ENCODE data around the gene CCDC30.

The CCDC30 gene

GRCh38 chr1:42552636-42553035, 89.5 kb downstream of the CCDC30 start:
- Histone ChIP-seq H3K4me1 (ENCODE audit: low read length) (peaks cover 5% of the 10 kb centered on the region; the same call in 1 of the 2 replicates), H3K4me2 (ENCODE audit: low read length) (no peak overlapping the region)

GRCh38 chr1:42557230-42557851, 94.3 kb downstream of the CCDC30 start:
- no peaks in the 10 kb centered on the region for H3K27me3 ChIP-seq (ENCODE audit: low read depth, low read length)
- no peak overlapping the region for H3K4me2 ChIP-seq (ENCODE audit: low read length)
- no peaks in the 10 kb centered on the region for H3K36me3 ChIP-seq (replicated peaks; ENCODE audit: low read depth, low read length)
- H3K4me3 ChIP-seq (ENCODE audit: low read length), result no peak overlapping the region
- H3K79me2 ChIP-seq (ENCODE audit: low read length), result no peaks in the 10 kb centered on the region
- TF ChIP-seq CTCF (IDR thresholded peaks at IDR 0.05; ENCODE audit: low read depth, low read length) (no peak), EZH2phosphoT487 (IDR thresholded peaks at IDR 0.05; ENCODE audit: low read depth) (no peak)
- no peaks in the 10 kb centered on the region for H3K9me3 ChIP-seq (ENCODE audit: insufficient read depth, low read length)
- no peak overlapping the region for H3K9ac ChIP-seq (ENCODE audit: low read length)
- H3K4me1 ChIP-seq (ENCODE audit: low read length), result no peaks in the 10 kb centered on the region
- no peak overlapping the region for H2AFZ ChIP-seq (ENCODE audit: low read depth, low read length)
- no peaks in the 10 kb centered on the region for H4K20me1 ChIP-seq (ENCODE audit: insufficient read depth, low read length)
- H3K27ac ChIP-seq (ENCODE audit: low read length), result no peak overlapping the region

More at GRCh38 chr1:42552636-42553035, 89.5 kb downstream of the CCDC30 start:
- H3K79me2 ChIP-seq (ENCODE audit: low read length), result no peaks in the 10 kb centered on the region
- H3K27me3 ChIP-seq (ENCODE audit: low read depth, low read length), result no peaks in the 10 kb centered on the region
- H2AFZ ChIP-seq (ENCODE audit: low read depth, low read length), result no peak overlapping the region
- no peaks in the 10 kb centered on the region for H3K36me3 ChIP-seq (replicated peaks; ENCODE audit: low read depth, low read length)
- H3K9ac ChIP-seq (ENCODE audit: low read length), result no peak overlapping the region
- no peak for TF ChIP-seq EZH2phosphoT487 (IDR thresholded peaks at IDR 0.05; ENCODE audit: low read depth)
- no peak for TF ChIP-seq CTCF (IDR thresholded peaks at IDR 0.05; ENCODE audit: low read depth, low read length)
- no peaks in the 10 kb centered on the region for H3K9me3 ChIP-seq (ENCODE audit: insufficient read depth, low read length)
- no peak overlapping the region for H3K27ac ChIP-seq (ENCODE audit: low read length)
- H4K20me1 ChIP-seq (ENCODE audit: insufficient read depth, low read length), result no peaks in the 10 kb centered on the region
- H3K4me3 ChIP-seq (ENCODE audit: low read length), result no peak overlapping the region

- no peak for TF ChIP-seq EZH2phosphoT487 (IDR thresholded peaks at IDR 0.05; ENCODE audit: low read depth)
- TF ChIP-seq CTCF (IDR thresholded peaks at IDR 0.05; ENCODE audit: low read depth, low read length), result no peak
- no peak overlapping the region for H3K27ac ChIP-seq (ENCODE audit: low read length)
Observed at GRCh38 chr1:42567038-42567437, 104.0 kb downstream of the CCDC30 start.

GRCh38 chr1:42576935-42577334, 113.8 kb downstream of the CCDC30 start:
- Histone ChIP-seq H3K79me2 (ENCODE audit: low read length) (no peaks in the 10 kb centered on the region), H3K4me1 (ENCODE audit: low read length) (no peaks in the 10 kb centered on the region), H3K9ac (ENCODE audit: low read length) (no peak overlapping the region), H3K4me3 (ENCODE audit: low read length) (no peak overlapping the region), H3K27ac (ENCODE audit: low read length) (no peak overlapping the region), H3K9me3 (ENCODE audit: insufficient read depth, low read length) (no peaks in the 10 kb centered on the region), H4K20me1 (ENCODE audit: insufficient read depth, low read length) (no peaks in the 10 kb centered on the region), H3K36me3 (replicated peaks; ENCODE audit: low read depth, low read length) (no peaks in the 10 kb centered on the region), H3K27me3 (ENCODE audit: low read depth, low read length) (no peaks in the 10 kb centered on the region), H3K4me2 (ENCODE audit: low read length) (no peak overlapping the region), H2AFZ (ENCODE audit: low read depth, low read length) (no peak overlapping the region)
- TF ChIP-seq EZH2phosphoT487 (IDR thresholded peaks at IDR 0.05; ENCODE audit: low read depth), result no peak
- TF ChIP-seq CTCF (IDR thresholded peaks at IDR 0.05; ENCODE audit: low read depth, low read length), result no peak

More at GRCh38 chr1:42567038-42567437, 104.0 kb downstream of the CCDC30 start:
- no peak overlapping the region for H3K9ac ChIP-seq (ENCODE audit: low read length)
- H3K4me3 ChIP-seq (ENCODE audit: low read length), result no peak overlapping the region
- no peaks in the 10 kb centered on the region for H3K27me3 ChIP-seq (ENCODE audit: low read depth, low read length)
- H3K4me2 ChIP-seq (ENCODE audit: low read length), result no peak overlapping the region
- H2AFZ ChIP-seq (ENCODE audit: low read depth, low read length), result no peak overlapping the region
- no peaks in the 10 kb centered on the region for H3K4me1 ChIP-seq (ENCODE audit: low read length)
- H3K9me3 ChIP-seq (ENCODE audit: insufficient read depth, low read length), result no peaks in the 10 kb centered on the region
- no peaks in the 10 kb centered on the region for H3K79me2 ChIP-seq (ENCODE audit: low read length)
- H3K36me3 ChIP-seq (replicated peaks; ENCODE audit: low read depth, low read length), result no peaks in the 10 kb centered on the region
- H4K20me1 ChIP-seq (ENCODE audit: insufficient read depth, low read length), result no peaks in the 10 kb centered on the region
